ENCODE data around the gene RUFY3. TPM values are rescaled to one million over a fixed set of nuclear protein-coding genes. Genes with fewer than 3 reads are reported as not detected.

RUFY3 gene
- total RNA-seq, 1 experiment from 2014 or later = 32.9 TPM

DNA sequence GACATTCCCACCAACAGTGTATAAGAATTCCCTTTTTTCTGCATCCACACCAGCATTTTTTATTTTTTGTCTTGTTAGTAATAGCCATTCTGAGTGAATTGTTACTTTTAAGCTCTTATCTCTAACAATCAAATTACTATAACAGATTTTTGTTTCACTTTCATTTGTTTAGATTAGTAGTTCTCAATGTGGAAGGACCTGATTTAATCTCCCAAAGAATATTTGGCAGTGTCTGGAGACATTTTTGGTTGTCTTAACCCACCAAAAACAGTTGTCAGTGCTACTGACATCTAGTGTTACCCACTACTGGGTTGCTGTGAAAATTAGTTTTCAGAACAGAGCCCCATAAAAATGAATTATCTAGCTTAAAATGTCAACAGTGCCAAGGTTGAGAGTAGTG, 37.9 kb downstream of the RUFY3 start:
- Histone ChIP-seq H3K9me2 (ENCODE audit: insufficient read depth) (no peaks in the 10 kb centered on the region), H3K27me3 (ENCODE audit: insufficient read depth, low read length) (no peaks in the 10 kb centered on the region), H3K79me2 (ENCODE audit: insufficient read depth, low read length) (no peaks in the 10 kb centered on the region), H3K4me1 (ENCODE audit: control insufficient read depth in 1 of 2, insufficient read depth in 2 of 2, low read length in 2 of 2) (no peaks in the 10 kb centered on the region), H4K20me1 (ENCODE audit: insufficient read depth) (no peaks in the 10 kb centered on the region), H2AFZ (ENCODE audit: low read depth, low read length, poor library complexity, severe bottlenecking) (no peak overlapping the region), H3K4me3 (replicated peaks in 1 of 2; ENCODE audit: low read depth in 1 of 2, low read length in 2 of 2) (no peak overlapping the region), H3K36me3 (ENCODE audit: control insufficient read depth in 1 of 2, insufficient read depth in 2 of 2, low read length in 2 of 2) (no peaks in the 10 kb centered on the region), H3K9me3 (ENCODE audit: control insufficient read depth in 1 of 2, insufficient read depth in 1 of 2, low read depth in 1 of 2, low read length in 2 of 2) (no peaks in the 10 kb centered on the region), H3K9ac (ENCODE audit: low read length) (no peak overlapping the region), H3K27ac (ENCODE audit: low read depth, low read length) (no peak overlapping the region), H3K4me2 (ENCODE audit: low read length) (no peak overlapping the region)
- intact Hi-C loops (cut with micrococcal nuclease) = no loop called here
- TF ChIP-seq SRF (IDR thresholded peaks at IDR 0.05; ENCODE audit: low read depth) (no peak), POLR2AphosphoS5 (IDR thresholded peaks at IDR 0.05; ENCODE audit: low read depth, low read length) (no peak), SIN3A (IDR thresholded peaks at IDR 0.05; ENCODE audit: low read depth) (no peak), EZH2phosphoT487 (IDR thresholded peaks at IDR 0.05; ENCODE audit: borderline replicate concordance) (no peak), ELF1 (IDR thresholded peaks at IDR 0.05; ENCODE audit: borderline replicate concordance, low read depth) (no peak), ZNF274 (IDR thresholded peaks at IDR 0.05; ENCODE audit: low read depth, low read length) (no peak), CEBPB (IDR thresholded peaks at IDR 0.05; ENCODE audit: low read depth) (no peak), YY1 (IDR thresholded peaks at IDR 0.05; ENCODE audit: extremely low read depth, insufficient replicate concordance, low read depth, low read length) (no peak), EGR1 (IDR thresholded peaks at IDR 0.05; ENCODE audit: low read depth) (no peak), SP1 (IDR thresholded peaks at IDR 0.05; ENCODE audit: low read depth) (no peak), POLR2A (IDR thresholded peaks at IDR 0.05; ENCODE audit: borderline replicate concordance, extremely low read depth, insufficient read depth, insufficient read length) (no peak), ZFX (IDR thresholded peaks at IDR 0.05) (no peak), CBX3 (IDR thresholded peaks at IDR 0.05; ENCODE audit: low read depth) (no peak)
- TF ChIP-seq, protein P1, sequence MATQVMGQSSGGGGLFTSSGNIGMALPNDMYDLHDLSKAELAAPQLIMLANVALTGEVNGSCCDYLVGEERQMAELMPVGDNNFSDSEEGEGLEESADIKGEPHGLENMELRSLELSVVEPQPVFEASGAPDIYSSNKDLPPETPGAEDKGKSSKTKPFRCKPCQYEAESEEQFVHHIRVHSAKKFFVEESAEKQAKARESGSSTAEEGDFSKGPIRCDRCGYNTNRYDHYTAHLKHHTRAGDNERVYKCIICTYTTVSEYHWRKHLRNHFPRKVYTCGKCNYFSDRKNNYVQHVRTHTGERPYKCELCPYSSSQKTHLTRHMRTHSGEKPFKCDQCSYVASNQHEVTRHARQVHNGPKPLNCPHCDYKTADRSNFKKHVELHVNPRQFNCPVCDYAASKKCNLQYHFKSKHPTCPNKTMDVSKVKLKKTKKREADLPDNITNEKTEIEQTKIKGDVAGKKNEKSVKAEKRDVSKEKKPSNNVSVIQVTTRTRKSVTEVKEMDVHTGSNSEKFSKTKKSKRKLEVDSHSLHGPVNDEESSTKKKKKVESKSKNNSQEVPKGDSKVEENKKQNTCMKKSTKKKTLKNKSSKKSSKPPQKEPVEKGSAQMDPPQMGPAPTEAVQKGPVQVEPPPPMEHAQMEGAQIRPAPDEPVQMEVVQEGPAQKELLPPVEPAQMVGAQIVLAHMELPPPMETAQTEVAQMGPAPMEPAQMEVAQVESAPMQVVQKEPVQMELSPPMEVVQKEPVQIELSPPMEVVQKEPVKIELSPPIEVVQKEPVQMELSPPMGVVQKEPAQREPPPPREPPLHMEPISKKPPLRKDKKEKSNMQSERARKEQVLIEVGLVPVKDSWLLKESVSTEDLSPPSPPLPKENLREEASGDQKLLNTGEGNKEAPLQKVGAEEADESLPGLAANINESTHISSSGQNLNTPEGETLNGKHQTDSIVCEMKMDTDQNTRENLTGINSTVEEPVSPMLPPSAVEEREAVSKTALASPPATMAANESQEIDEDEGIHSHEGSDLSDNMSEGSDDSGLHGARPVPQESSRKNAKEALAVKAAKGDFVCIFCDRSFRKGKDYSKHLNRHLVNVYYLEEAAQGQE (IDR thresholded peaks at IDR 0.05; ENCODE audit: low read depth) = no peak
- TF ChIP-seq, protein P2, sequence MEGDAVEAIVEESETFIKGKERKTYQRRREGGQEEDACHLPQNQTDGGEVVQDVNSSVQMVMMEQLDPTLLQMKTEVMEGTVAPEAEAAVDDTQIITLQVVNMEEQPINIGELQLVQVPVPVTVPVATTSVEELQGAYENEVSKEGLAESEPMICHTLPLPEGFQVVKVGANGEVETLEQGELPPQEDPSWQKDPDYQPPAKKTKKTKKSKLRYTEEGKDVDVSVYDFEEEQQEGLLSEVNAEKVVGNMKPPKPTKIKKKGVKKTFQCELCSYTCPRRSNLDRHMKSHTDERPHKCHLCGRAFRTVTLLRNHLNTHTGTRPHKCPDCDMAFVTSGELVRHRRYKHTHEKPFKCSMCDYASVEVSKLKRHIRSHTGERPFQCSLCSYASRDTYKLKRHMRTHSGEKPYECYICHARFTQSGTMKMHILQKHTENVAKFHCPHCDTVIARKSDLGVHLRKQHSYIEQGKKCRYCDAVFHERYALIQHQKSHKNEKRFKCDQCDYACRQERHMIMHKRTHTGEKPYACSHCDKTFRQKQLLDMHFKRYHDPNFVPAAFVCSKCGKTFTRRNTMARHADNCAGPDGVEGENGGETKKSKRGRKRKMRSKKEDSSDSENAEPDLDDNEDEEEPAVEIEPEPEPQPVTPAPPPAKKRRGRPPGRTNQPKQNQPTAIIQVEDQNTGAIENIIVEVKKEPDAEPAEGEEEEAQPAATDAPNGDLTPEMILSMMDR (IDR thresholded peaks at IDR 0.05 in 2 of 3, conservative IDR thresholded peaks at IDR 0.05 in 1 of 3; ENCODE audit: borderline replicate concordance in 1 of 3, insufficient read depth in 1 of 3, low read depth in 2 of 3, low read length in 2 of 3) = no peak
- TF ChIP-seq, protein P3, sequence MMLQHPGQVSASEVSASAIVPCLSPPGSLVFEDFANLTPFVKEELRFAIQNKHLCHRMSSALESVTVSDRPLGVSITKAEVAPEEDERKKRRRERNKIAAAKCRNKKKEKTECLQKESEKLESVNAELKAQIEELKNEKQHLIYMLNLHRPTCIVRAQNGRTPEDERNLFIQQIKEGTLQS (IDR thresholded peaks at IDR 0.05) = no peak
- TF ChIP-seq, protein P4, sequence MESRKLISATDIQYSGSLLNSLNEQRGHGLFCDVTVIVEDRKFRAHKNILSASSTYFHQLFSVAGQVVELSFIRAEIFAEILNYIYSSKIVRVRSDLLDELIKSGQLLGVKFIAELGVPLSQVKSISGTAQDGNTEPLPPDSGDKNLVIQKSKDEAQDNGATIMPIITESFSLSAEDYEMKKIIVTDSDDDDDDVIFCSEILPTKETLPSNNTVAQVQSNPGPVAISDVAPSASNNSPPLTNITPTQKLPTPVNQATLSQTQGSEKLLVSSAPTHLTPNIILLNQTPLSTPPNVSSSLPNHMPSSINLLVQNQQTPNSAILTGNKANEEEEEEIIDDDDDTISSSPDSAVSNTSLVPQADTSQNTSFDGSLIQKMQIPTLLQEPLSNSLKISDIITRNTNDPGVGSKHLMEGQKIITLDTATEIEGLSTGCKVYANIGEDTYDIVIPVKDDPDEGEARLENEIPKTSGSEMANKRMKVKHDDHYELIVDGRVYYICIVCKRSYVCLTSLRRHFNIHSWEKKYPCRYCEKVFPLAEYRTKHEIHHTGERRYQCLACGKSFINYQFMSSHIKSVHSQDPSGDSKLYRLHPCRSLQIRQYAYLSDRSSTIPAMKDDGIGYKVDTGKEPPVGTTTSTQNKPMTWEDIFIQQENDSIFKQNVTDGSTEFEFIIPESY (IDR thresholded peaks at IDR 0.05; ENCODE audit: extremely low read depth, insufficient replicate concordance, low read length) = no peak
- BruUV-seq (replicated peaks) = no TSS peak
- RAD21 ChIA-PET (ENCODE audit: low non-redundant PET in 1 of 2, low total read pairs in 2 of 2, uncharacterized antibody in 2 of 2, unreplicated experiment in 2 of 2) = no interaction called here
- DNase-seq (ENCODE audit: low read depth, low spot score) = no peak
- no peak for ATAC-seq
- POLR2A ChIA-PET = no interaction called here
- CTCF ChIA-PET = no interaction called here

Measured in HCT116 (cell line).